ENCODE data around the gene KCNN3.
"Not testable (repeated sequence)": the region's sequence is repeated elsewhere in the genome, so short reads cannot be mapped to it uniquely, and the experiment has no call there.

KCNN3 gene

GRCh38 chr1:154689083-154689482, 181.0 kb downstream of the KCNN3 start:
- no peak for DNase-seq (ENCODE audit: low read depth)
- H3K4me3 ChIP-seq (ENCODE audit: control insufficient read depth, low read depth, low read length): no peak overlapping the region
- no peak for TF ChIP-seq CTCF (IDR thresholded peaks at IDR 0.05; ENCODE audit: control insufficient read depth, insufficient read depth, low read depth, low read length, missing control alignments)

- no peak for TF ChIP-seq CTCF (IDR thresholded peaks at IDR 0.05; ENCODE audit: control insufficient read depth, insufficient read depth, low read depth, low read length, missing control alignments)
- DNase-seq (ENCODE audit: low read depth): no peak
- no peak overlapping the region for H3K4me3 ChIP-seq (ENCODE audit: control insufficient read depth, low read depth, low read length)
Observed at GRCh38 chr1:154686507-154686906, 183.6 kb downstream of the KCNN3 start.

- DNase-seq (ENCODE audit: low read depth): no peak
- no peak for TF ChIP-seq CTCF (IDR thresholded peaks at IDR 0.05; ENCODE audit: control insufficient read depth, insufficient read depth, low read depth, low read length, missing control alignments)
- H3K4me3 ChIP-seq (ENCODE audit: control insufficient read depth, low read depth, low read length): no peak overlapping the region
Observed at GRCh38 chr1:154683820-154684219, 186.3 kb downstream of the KCNN3 start.

- no peak for TF ChIP-seq CTCF (IDR thresholded peaks at IDR 0.05; ENCODE audit: control insufficient read depth, insufficient read depth, low read depth, low read length, missing control alignments)
- no peak overlapping the region for H3K4me3 ChIP-seq (ENCODE audit: control insufficient read depth, low read depth, low read length)
- no peak for DNase-seq (ENCODE audit: low read depth)
Observed at GRCh38 chr1:154682254-154682653, 187.8 kb downstream of the KCNN3 start.

- H3K4me3 ChIP-seq (ENCODE audit: control insufficient read depth, low read depth, low read length); DNase-seq (ENCODE audit: low read depth): not testable (repeated sequence)
Observed at GRCh38 chr1:154677844-154678243, 192.2 kb downstream of the KCNN3 start.

- DNase-seq (ENCODE audit: low read depth); H3K4me3 ChIP-seq (ENCODE audit: control insufficient read depth, low read depth, low read length): not testable (repeated sequence)
Observed at GRCh38 chr1:154676847-154677246, 193.2 kb downstream of the KCNN3 start.

- DNase-seq (ENCODE audit: low read depth): not testable (repeated sequence)
Observed at GRCh38 chr1:154674456-154674855, 195.6 kb downstream of the KCNN3 start.

GRCh38 chr1:154672245-154672644, 197.8 kb downstream of the KCNN3 start:
- not testable (repeated sequence) for DNase-seq (ENCODE audit: low read depth); H3K4me3 ChIP-seq (ENCODE audit: control insufficient read depth, low read depth, low read length)

More at GRCh38 chr1:154674456-154674855, 195.6 kb downstream of the KCNN3 start:
- not testable (repeated sequence) for H3K4me3 ChIP-seq (ENCODE audit: control insufficient read depth, low read depth, low read length)

GRCh38 chr1:154671412-154671811, 198.7 kb downstream of the KCNN3 start:
- H3K4me3 ChIP-seq (ENCODE audit: control insufficient read depth, low read depth, low read length); DNase-seq (ENCODE audit: low read depth): not testable (repeated sequence)

GRCh38 chr1:154670310-154671270, 199.5 kb downstream of the KCNN3 start:
- not testable (repeated sequence) for DNase-seq (ENCODE audit: low read depth)

More at GRCh38 chr1:154670310-154671270, 199.5 kb downstream of the KCNN3 start:
- H3K4me3 ChIP-seq (ENCODE audit: control insufficient read depth, low read depth, low read length): not testable (repeated sequence)

Data from AG09309 (cell line).